Measurements from ENCODE around the gene FAM151B. TPM values are rescaled to one million over a fixed set of nuclear protein-coding genes. Genes with fewer than 3 reads are reported as not detected.
"Not testable (repeated sequence)": the region's sequence is repeated elsewhere in the genome, so short reads cannot be mapped to it uniquely, and the experiment has no call there.

The FAM151B gene
- not detected for polyA plus RNA-seq

GRCh38 chr5:80487829-80488721 is at the start of gene FAM151B:
Gene FAM151B (plus strand): TSS chr5:80488100. CDS start chr5:80488124, 24 bp downstream.
- Mint-ChIP-seq H3K4me1 (peaks cover 6 to 15% (median 7%) of the 10 kb centered on the region in 3 donors), H3K9me3 (peaks cover 0 to 7% (median 4%) of the 10 kb centered on the region in 3 donors), H3K4me3 (peak within 1 kb of the TSS; percentile 73 to 92 (median 86)), H3K36me3 (peaks cover under 1% of the 10 kb centered on the region), H3K27me3 (peaks cover 20% of the 10 kb centered on the region), H3K27ac (peak within 1 kb of the TSS in 1 of 3 donors; percentile 62)

- no peak overlapping the region for H3K27ac Mint-ChIP-seq
- H3K4me3 Mint-ChIP-seq, result no peak overlapping the region
- peaks cover 0 to 7% (median 0%) of the 10 kb centered on the region in 3 donors for H3K4me1 Mint-ChIP-seq
- peaks cover 27% of the 10 kb centered on the region for H3K36me3 Mint-ChIP-seq
- no peaks in the 10 kb centered on the region for H3K27me3 Mint-ChIP-seq
- no peaks in the 10 kb centered on the region for H3K9me3 Mint-ChIP-seq
These were observed 49.2 kb upstream of the FAM151B start for GRCh38 chr5:80438739-80439138.

GRCh38 chr5:80439213-80439612 is 48.7 kb upstream of the FAM151B start:
- H3K36me3 Mint-ChIP-seq, result peaks cover 27% of the 10 kb centered on the region
- H3K27ac Mint-ChIP-seq, result no peak overlapping the region
- peaks cover 0 to 7% (median 0%) of the 10 kb centered on the region in 3 donors for H3K4me1 Mint-ChIP-seq
- H3K27me3 Mint-ChIP-seq, result no peaks in the 10 kb centered on the region
- no peak overlapping the region for H3K4me3 Mint-ChIP-seq
- no peaks in the 10 kb centered on the region for H3K9me3 Mint-ChIP-seq

GRCh38 chr5:80442742-80443141 is 45.2 kb upstream of the FAM151B start:
- Mint-ChIP-seq H3K27ac (no peak overlapping the region), H3K36me3 (peaks cover 21% of the 10 kb centered on the region), H3K9me3 (no peaks in the 10 kb centered on the region), H3K4me3 (no peak overlapping the region), H3K27me3 (no peaks in the 10 kb centered on the region), H3K4me1 (peaks cover 0 to 3% (median 2%) of the 10 kb centered on the region in 3 donors)

GRCh38 chr5:80453366-80453765 is 34.5 kb upstream of the FAM151B start:
- H3K4me1 Mint-ChIP-seq, result no peaks in the 10 kb centered on the region

GRCh38 chr5:80463269-80463668 is 24.6 kb upstream of the FAM151B start:
- Mint-ChIP-seq H3K9me3 (peaks cover 12 to 22% (median 18%) of the 10 kb centered on the region in 3 donors), H3K4me1 (no peaks in the 10 kb centered on the region), H3K27me3 (no peaks in the 10 kb centered on the region), H3K27ac (no peak overlapping the region), H3K4me3 (no peak overlapping the region), H3K36me3 (peaks cover 46% of the 10 kb centered on the region)

More at GRCh38 chr5:80453366-80453765, 34.5 kb upstream of the FAM151B start:
- H3K36me3 Mint-ChIP-seq, result peaks cover 27% of the 10 kb centered on the region
- no peak overlapping the region for H3K4me3 Mint-ChIP-seq
- H3K9me3 Mint-ChIP-seq, result peaks cover 0 to 2% (median 1%) of the 10 kb centered on the region in 3 donors
- H3K27ac Mint-ChIP-seq, result no peak overlapping the region
- no peaks in the 10 kb centered on the region for H3K27me3 Mint-ChIP-seq

GRCh38 chr5:80466669-80467485 is 21.0 kb upstream of the FAM151B start:
- Mint-ChIP-seq H3K36me3 (peaks cover 47% of the 10 kb centered on the region), H3K4me3 (no peak overlapping the region), H3K9me3 (peaks cover 17 to 31% (median 21%) of the 10 kb centered on the region in 3 donors), H3K27me3 (no peaks in the 10 kb centered on the region), H3K4me1 (peaks cover 0 to under 1% (median 0%) of the 10 kb centered on the region in 3 donors), H3K27ac (no peak overlapping the region)

GRCh38 chr5:80468131-80468530 is 19.8 kb upstream of the FAM151B start:
- Mint-ChIP-seq H3K9me3 (peaks cover 13 to 21% (median 17%) of the 10 kb centered on the region in 3 donors), H3K36me3 (peaks cover 41% of the 10 kb centered on the region)

GRCh38 chr5:80470631-80471030 is 17.3 kb upstream of the FAM151B start:
- H3K36me3 Mint-ChIP-seq, result peaks cover 43% of the 10 kb centered on the region
- not testable (repeated sequence) for H3K4me1 Mint-ChIP-seq, H3K27me3 Mint-ChIP-seq, H3K4me3 Mint-ChIP-seq, H3K27ac Mint-ChIP-seq, H3K9me3 Mint-ChIP-seq

More at GRCh38 chr5:80468131-80468530, 19.8 kb upstream of the FAM151B start:
- no peak overlapping the region for H3K4me3 Mint-ChIP-seq
- H3K4me1 Mint-ChIP-seq, result peaks cover 0 to 2% (median 0%) of the 10 kb centered on the region in 3 donors
- H3K27me3 Mint-ChIP-seq, result no peaks in the 10 kb centered on the region
- H3K27ac Mint-ChIP-seq, result no peak overlapping the region

GRCh38 chr5:80474929-80475328 is 13.0 kb upstream of the FAM151B start:
- Mint-ChIP-seq H3K27me3 (no peaks in the 10 kb centered on the region), H3K9me3 (peaks cover 4 to 7% (median 4%) of the 10 kb centered on the region in 3 donors), H3K4me3 (no peak overlapping the region), H3K27ac (no peak overlapping the region), H3K36me3 (peaks cover 30% of the 10 kb centered on the region), H3K4me1 (peaks cover 0 to 2% (median 0%) of the 10 kb centered on the region in 3 donors)

GRCh38 chr5:80479713-80480112 is 8.2 kb upstream of the FAM151B start:
- H3K4me3 Mint-ChIP-seq, result no peak overlapping the region
- no peak overlapping the region for H3K27ac Mint-ChIP-seq
- peaks cover 0 to 20% (median 19%) of the 10 kb centered on the region in 3 donors for H3K9me3 Mint-ChIP-seq
- peaks cover 23% of the 10 kb centered on the region for H3K36me3 Mint-ChIP-seq
- H3K27me3 Mint-ChIP-seq, result no peaks in the 10 kb centered on the region
- H3K4me1 Mint-ChIP-seq, result peaks cover 0 to 1% (median 0%) of the 10 kb centered on the region in 3 donors

GRCh38 chr5:80480354-80480753 is 7.5 kb upstream of the FAM151B start:
- peak overlapping the region in 1 of 3 donors; percentile 58 for H3K27ac Mint-ChIP-seq
- H3K27me3 Mint-ChIP-seq, result peaks cover 3% of the 10 kb centered on the region
- peaks cover 0 to 20% (median 19%) of the 10 kb centered on the region in 3 donors for H3K9me3 Mint-ChIP-seq
- no peak overlapping the region for H3K4me3 Mint-ChIP-seq
- H3K4me1 Mint-ChIP-seq, result peaks cover 0 to 1% (median 0%) of the 10 kb centered on the region in 3 donors
- H3K36me3 Mint-ChIP-seq, result peaks cover 20% of the 10 kb centered on the region

GRCh38 chr5:80481019-80481893 is 6.6 kb upstream of the FAM151B start:
- peaks cover 0 to 1% (median 0%) of the 10 kb centered on the region in 3 donors for H3K4me1 Mint-ChIP-seq
- peaks cover 5% of the 10 kb centered on the region for H3K27me3 Mint-ChIP-seq
- no peak overlapping the region for H3K27ac Mint-ChIP-seq
- peaks cover 17% of the 10 kb centered on the region for H3K36me3 Mint-ChIP-seq
- H3K9me3 Mint-ChIP-seq, result peaks cover 0 to 20% (median 19%) of the 10 kb centered on the region in 3 donors
- peak overlapping the region in 2 of 4 donors; percentile 21 to 61 for H3K4me3 Mint-ChIP-seq

- no peak overlapping the region for H3K4me3 Mint-ChIP-seq
- peaks cover 0 to 20% (median 19%) of the 10 kb centered on the region in 3 donors for H3K9me3 Mint-ChIP-seq
- peaks cover 3 to 8% (median 4%) of the 10 kb centered on the region in 3 donors for H3K4me1 Mint-ChIP-seq
- no peak overlapping the region for H3K27ac Mint-ChIP-seq
- H3K36me3 Mint-ChIP-seq, result peaks cover 11% of the 10 kb centered on the region
- peaks cover 13% of the 10 kb centered on the region for H3K27me3 Mint-ChIP-seq
These were observed 5.3 kb upstream of the FAM151B start for GRCh38 chr5:80482578-80482977.
